Measurements from ENCODE around the gene DIO3.
"Not testable (repeated sequence)": the region's sequence is repeated elsewhere in the genome, so short reads cannot be mapped to it uniquely, and the experiment has no call there.

DIO3 gene

GRCh38 chr14:101540481-101541462, 20.5 kb upstream of the DIO3 start:
- DNase-seq (ENCODE audit: low read depth in 1 of 2, low spot score in 1 of 2) = no peak

GRCh38 chr14:101542391-101542790, 18.9 kb upstream of the DIO3 start:
- DNase-seq (ENCODE audit: low read depth in 1 of 2, low spot score in 1 of 2) = no peak

- no peak for DNase-seq (ENCODE audit: low read depth in 1 of 2, low spot score in 1 of 2)
Measured at GRCh38 chr14:101543814-101544213, 17.5 kb upstream of the DIO3 start.

- no peak for DNase-seq (ENCODE audit: low read depth in 1 of 2, low spot score in 1 of 2)
Measured at GRCh38 chr14:101544550-101544949, 16.7 kb upstream of the DIO3 start.

- no peak for DNase-seq (ENCODE audit: low read depth in 1 of 2, low spot score in 1 of 2)
Measured at GRCh38 chr14:101546706-101547105, 14.6 kb upstream of the DIO3 start.

- no peak for DNase-seq (ENCODE audit: low read depth in 1 of 2, low spot score in 1 of 2)
Measured at GRCh38 chr14:101547107-101547738, 14.1 kb upstream of the DIO3 start.

- DNase-seq (ENCODE audit: low read depth in 1 of 2, low spot score in 1 of 2) = no peak
Measured at GRCh38 chr14:101547961-101548669, 13.2 kb upstream of the DIO3 start.

- no peak for DNase-seq (ENCODE audit: low read depth in 1 of 2, low spot score in 1 of 2)
Measured at GRCh38 chr14:101548710-101549109, 12.6 kb upstream of the DIO3 start.

GRCh38 chr14:101549154-101549553, 12.1 kb upstream of the DIO3 start:
- DNase-seq (ENCODE audit: low read depth in 1 of 2, low spot score in 1 of 2) = no peak

- not testable (repeated sequence) for DNase-seq (ENCODE audit: low read depth in 1 of 2, low spot score in 1 of 2)
Measured at GRCh38 chr14:101550202-101550912, 10.9 kb upstream of the DIO3 start.

- DNase-seq (ENCODE audit: low read depth in 1 of 2, low spot score in 1 of 2) = no peak
Measured at GRCh38 chr14:101551729-101552595, 9.3 kb upstream of the DIO3 start.

GRCh38 chr14:101552786-101553231, 8.5 kb upstream of the DIO3 start:
- DNase-seq (ENCODE audit: low read depth in 1 of 2, low spot score in 1 of 2) = no peak

- no peak for DNase-seq (ENCODE audit: low read depth in 1 of 2, low spot score in 1 of 2)
Measured at GRCh38 chr14:101553393-101553792, 7.9 kb upstream of the DIO3 start.

- DNase-seq (ENCODE audit: low read depth in 1 of 2, low spot score in 1 of 2) = no peak
Measured at GRCh38 chr14:101553931-101554330, 7.4 kb upstream of the DIO3 start.

GRCh38 chr14:101554991-101555668, 6.2 kb upstream of the DIO3 start:
- DNase-seq (ENCODE audit: low read depth in 1 of 2, low spot score in 1 of 2) = no peak

GRCh38 chr14:101555669-101556043, 5.6 kb upstream of the DIO3 start:
- not testable (repeated sequence) for DNase-seq (ENCODE audit: low read depth in 1 of 2, low spot score in 1 of 2)

- DNase-seq (ENCODE audit: low read depth in 1 of 2, low spot score in 1 of 2) = no peak
Measured at GRCh38 chr14:101556131-101556530, 5.2 kb upstream of the DIO3 start.

GRCh38 chr14:101556566-101557320, 4.6 kb upstream of the DIO3 start:
- no peak for DNase-seq (ENCODE audit: low read depth in 1 of 2, low spot score in 1 of 2)

- no peak for DNase-seq (ENCODE audit: low read depth in 1 of 2, low spot score in 1 of 2)
Measured at GRCh38 chr14:101557321-101557695, 4.0 kb upstream of the DIO3 start.

Measured in activated T-helper 1 cell treated with anti-CD3 and anti-CD28 coated beads, Interleukin-2, amount 50 U/mL, for 16 hours (primary cell).